ENCODE results near the gene B9D1. TPM values are rescaled to one million over a fixed set of nuclear protein-coding genes. Genes with fewer than 3 reads are reported as not detected.

The B9D1 gene
- total and polyA plus RNA-seq, 2 of the 13 experiments (the other 11 are each of a cell fraction or from before 2014, with no cell fraction given): 27.7 to 31.1 TPM

GRCh38 chr17:19362277-19363113 is at the start of gene B9D1 (continued):
- TF ChIP-seq ZBTB34 (CRISPR knock-in tag; IDR thresholded peaks at IDR 0.05) (no peak), NFATC3 (CRISPR knock-in tag; IDR thresholded peaks at IDR 0.05) (no peak), POGZ (CRISPR knock-in tag; IDR thresholded peaks at IDR 0.05) (no peak), ZNF674 (CRISPR knock-in tag; IDR thresholded peaks at IDR 0.05; ENCODE audit: low read depth) (0 out of 2 replicates have a peak, but pooled peaks have one; percentile 35), DNMT3B (CRISPR knock-in tag; conservative IDR thresholded peaks at IDR 0.05) (no peak), CEBPB (IDR thresholded peaks at IDR 0.05; ENCODE audit: borderline replicate concordance, low read depth, low read length) (no peak), ZNF276 (CRISPR knock-in tag; IDR thresholded peaks at IDR 0.05; ENCODE audit: low read depth) (no peak), ZBTB37 (CRISPR knock-in tag; IDR thresholded peaks at IDR 0.05) (no peak), ZSCAN20 (CRISPR knock-in tag; IDR thresholded peaks at IDR 0.05; ENCODE audit: borderline replicate concordance) (no peak), ZKSCAN8 (CRISPR knock-in tag; IDR thresholded peaks at IDR 0.05; ENCODE audit: borderline replicate concordance) (peak; percentile 64; the same call in 1 of the 2 replicates), ZNF570 (CRISPR knock-in tag; IDR thresholded peaks at IDR 0.05; ENCODE audit: borderline replicate concordance) (no peak), IKZF4 (CRISPR knock-in tag; IDR thresholded peaks at IDR 0.05; ENCODE audit: borderline replicate concordance, low read depth, not compliant biosample characterization) (peak; percentile 38), ZNF326 (CRISPR knock-in tag; IDR thresholded peaks at IDR 0.05; ENCODE audit: borderline replicate concordance) (no peak), ZMAT3 (CRISPR knock-in tag; conservative IDR thresholded peaks at IDR 0.05) (no peak; the same call in none of the 2 replicates), KDM5B (CRISPR knock-in tag; IDR thresholded peaks at IDR 0.05; ENCODE audit: borderline replicate concordance) (no peak; the same call in 1 of the 2 replicates), ZBTB20 (CRISPR knock-in tag; IDR thresholded peaks at IDR 0.05; ENCODE audit: borderline replicate concordance, low read depth) (no peak), FOXP4 (CRISPR knock-in tag; IDR thresholded peaks at IDR 0.05) (peak; percentile 12; the same call in 1 of the 2 replicates), ZNF577 (CRISPR knock-in tag; IDR thresholded peaks at IDR 0.05; ENCODE audit: borderline replicate concordance, low read depth) (no peak), ZNF780A (CRISPR knock-in tag; IDR thresholded peaks at IDR 0.05) (no peak), ZSCAN31 (CRISPR knock-in tag; IDR thresholded peaks at IDR 0.05; ENCODE audit: low read depth) (peak; percentile 85), PHF21A (CRISPR knock-in tag; IDR thresholded peaks at IDR 0.05) (no peak), YEATS2 (CRISPR knock-in tag; IDR thresholded peaks at IDR 0.05; ENCODE audit: borderline replicate concordance) (peak; percentile 59)
